Ascending aorta (tissue), 2 donors: Measurements from ENCODE around the gene TXNRD1. TPM values are rescaled to one million over a fixed set of nuclear protein-coding genes. Genes with fewer than 3 reads are reported as not detected.

Experiments
- DNase-seq, 2 donors: peaks; one replicate each; pipeline ENCODE4 v3.0.0-alpha.2; 2019; ENCODE audit warnings: low spot score in 2 of 2
- H3K27ac ChIP-seq, 2 donors: fragments of 200-600 bp; sonication (generic); one replicate each; pipeline ENCODE4 v1.5.1; 2016 to 2017; ENCODE audit warnings: mild to moderate bottlenecking in 1 of 2
- H3K27me3 ChIP-seq: fragments of 200-600 bp; sonication (generic); one replicate; pipeline ENCODE4 v1.5.1; 2017
- H3K36me3 ChIP-seq, 2 donors: fragments of 200-600 bp; sonication (generic); one replicate each; pipeline ENCODE4 v1.5.1; 2016
- H3K4me1 ChIP-seq, 2 donors: fragments of 200-600 bp; sonication (generic); one replicate each; pipeline ENCODE4 v1.5.1; 2016 to 2017; ENCODE audit warnings: mild to moderate bottlenecking in 1 of 2
- H3K4me3 ChIP-seq, 2 donors: fragments of 200-600 bp; sonication (generic); one replicate each; pipeline ENCODE4 v1.5.1; 2016 to 2017; ENCODE audit warnings: mild to moderate bottlenecking in 1 of 2
- H3K9me3 ChIP-seq, 2 donors: fragments of 200-600 bp; sonication (generic); one replicate each; pipeline ENCODE4 v1.5.1; 2016
- intact Hi-C: fragments of 100-400 bp; cut with DNase I; formaldehyde crosslinking; loops from one replicate; pipeline ENCODE4 v1.15.1; 2023
- total RNA-seq: library from RNA; depleted of rRNA; stranded (reverse); fragments of >200 nt; gene quantifications from one replicate; pipeline ENCODE4 v1.1.0, GENCODE V29; 2016
- TF ChIP-seq, protein P1 (sequence below), 3 experiments: fragments of 200-600 bp in 2 of 3; fragments of 450-650 bp in 1 of 3; sonication (generic) in 2 of 3; IDR thresholded peaks; one replicate each; pipeline ENCODE4 v1.5.1; 2016 to 2019; ENCODE audit warnings: antibody characterized with exemption in 3 of 3, mild to moderate bottlenecking in 1 of 3, moderate library complexity in 1 of 3

TXNRD1 gene
- total RNA-seq, 1 donor from 2014 or later, result 67.4 TPM

DNA sequence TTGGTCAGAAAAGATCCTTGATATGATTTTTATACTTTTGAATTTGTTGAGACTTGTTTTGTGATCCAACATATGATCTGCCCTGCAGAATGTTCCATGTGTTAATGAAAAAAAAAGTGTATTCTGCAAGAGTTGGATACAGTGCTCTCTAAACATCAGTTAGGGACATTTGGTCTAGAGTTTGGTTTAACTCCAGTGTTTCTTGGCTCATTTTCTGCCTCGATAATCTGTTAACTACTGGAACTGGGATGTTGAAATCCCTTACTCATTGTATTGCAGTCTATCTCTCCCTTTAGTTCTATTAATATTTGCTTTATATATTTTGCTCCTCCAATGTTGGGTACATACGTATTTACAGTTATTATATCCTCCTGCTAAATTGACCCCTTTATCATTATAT lies 18.3 kb upstream of the TXNRD1 start:
- TF ChIP-seq, protein P1, sequence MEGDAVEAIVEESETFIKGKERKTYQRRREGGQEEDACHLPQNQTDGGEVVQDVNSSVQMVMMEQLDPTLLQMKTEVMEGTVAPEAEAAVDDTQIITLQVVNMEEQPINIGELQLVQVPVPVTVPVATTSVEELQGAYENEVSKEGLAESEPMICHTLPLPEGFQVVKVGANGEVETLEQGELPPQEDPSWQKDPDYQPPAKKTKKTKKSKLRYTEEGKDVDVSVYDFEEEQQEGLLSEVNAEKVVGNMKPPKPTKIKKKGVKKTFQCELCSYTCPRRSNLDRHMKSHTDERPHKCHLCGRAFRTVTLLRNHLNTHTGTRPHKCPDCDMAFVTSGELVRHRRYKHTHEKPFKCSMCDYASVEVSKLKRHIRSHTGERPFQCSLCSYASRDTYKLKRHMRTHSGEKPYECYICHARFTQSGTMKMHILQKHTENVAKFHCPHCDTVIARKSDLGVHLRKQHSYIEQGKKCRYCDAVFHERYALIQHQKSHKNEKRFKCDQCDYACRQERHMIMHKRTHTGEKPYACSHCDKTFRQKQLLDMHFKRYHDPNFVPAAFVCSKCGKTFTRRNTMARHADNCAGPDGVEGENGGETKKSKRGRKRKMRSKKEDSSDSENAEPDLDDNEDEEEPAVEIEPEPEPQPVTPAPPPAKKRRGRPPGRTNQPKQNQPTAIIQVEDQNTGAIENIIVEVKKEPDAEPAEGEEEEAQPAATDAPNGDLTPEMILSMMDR (IDR thresholded peaks at IDR 0.05), result no peak
- peak in 1 of 2 donors; percentile 41 for DNase-seq
- H3K4me3 ChIP-seq, result no peak overlapping the region
- H3K36me3 ChIP-seq, result no peaks in the 10 kb centered on the region
- H3K27ac ChIP-seq, result peak overlapping the region; percentile 17 to 28
- peaks cover 0 to 14% of the 10 kb centered on the region in 2 donors for H3K4me1 ChIP-seq
- no peaks in the 10 kb centered on the region for H3K27me3 ChIP-seq
- no peaks in the 10 kb centered on the region for H3K9me3 ChIP-seq
- intact Hi-C loops, result no loop called here

DNA sequence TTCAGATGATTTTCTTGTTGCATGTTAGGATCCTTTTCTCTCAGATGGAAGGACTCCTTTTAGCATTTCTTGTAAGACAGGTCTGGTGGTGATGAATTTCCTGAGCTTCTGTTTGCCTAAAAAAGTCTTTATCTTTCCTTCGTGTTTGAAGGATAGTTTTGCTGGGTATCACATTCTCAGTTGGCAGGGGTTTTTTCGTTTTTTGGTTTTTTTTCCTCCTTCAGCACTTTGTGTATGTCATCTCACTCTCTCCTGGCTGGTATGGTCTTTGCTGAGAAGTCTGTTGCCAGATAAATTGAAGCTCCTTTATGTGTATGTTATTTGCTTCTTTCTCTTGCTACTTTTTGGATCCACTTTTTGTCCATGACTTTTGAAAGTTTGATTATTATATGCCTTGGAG lies 15.6 kb upstream of the TXNRD1 start:
- intact Hi-C loops, result loop anchor here (2.0 to 10.0 kb wide), 4 partner anchors 159 to 857 kb away; partner anchors contain the start of gene CHST11
- peaks cover 0 to 14% of the 10 kb centered on the region in 2 donors for H3K4me1 ChIP-seq
- no peaks in the 10 kb centered on the region for H3K9me3 ChIP-seq
- H3K27me3 ChIP-seq, result no peaks in the 10 kb centered on the region
- TF ChIP-seq, protein P1 (IDR thresholded peaks at IDR 0.05), result no peak
- H3K27ac ChIP-seq, result no peak overlapping the region
- H3K36me3 ChIP-seq, result no peaks in the 10 kb centered on the region
- no peak overlapping the region for H3K4me3 ChIP-seq
- no peak for DNase-seq

DNA sequence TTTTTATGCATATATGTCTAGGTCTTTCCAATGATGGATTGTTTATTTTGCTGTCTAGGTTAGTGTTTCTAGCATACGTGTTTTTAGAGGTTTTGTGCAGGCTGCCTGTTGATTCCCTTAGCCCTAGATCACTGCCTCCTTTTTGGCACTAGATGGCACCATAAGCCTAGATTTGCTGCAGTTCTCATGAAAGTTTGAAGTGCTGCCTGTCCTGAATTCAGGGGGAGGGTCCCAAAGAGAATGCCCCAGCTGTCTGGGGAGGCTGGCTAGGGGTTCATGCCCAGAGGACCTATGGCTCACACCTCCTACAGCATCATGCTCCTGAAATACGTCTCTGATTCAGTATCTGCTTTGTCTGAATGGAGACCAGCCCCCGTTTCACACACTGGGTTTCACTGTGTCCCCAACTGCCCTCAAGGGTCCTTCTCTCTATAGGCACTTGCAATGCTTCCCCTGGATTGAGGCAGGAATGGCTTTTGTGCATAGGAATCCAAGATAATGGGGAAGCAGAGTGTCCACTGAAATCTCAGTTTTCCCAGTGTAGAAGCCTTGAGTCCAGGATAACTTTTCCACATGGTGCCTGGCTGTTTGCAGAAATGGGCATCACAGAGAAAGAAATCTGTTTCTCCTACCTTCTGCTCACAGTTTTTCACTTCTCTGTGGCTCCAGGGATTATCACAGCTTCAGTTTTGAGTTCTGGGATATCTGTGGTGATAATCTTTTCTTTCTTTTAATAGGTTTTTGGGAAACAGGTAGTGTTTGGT lies 14.2 kb upstream of the TXNRD1 start:
- DNase-seq, result peak in 1 of 2 donors; percentile 69
- TF ChIP-seq, protein P1 (IDR thresholded peaks at IDR 0.05), result peak; percentile 80 to 84 (median 83)
- Histone ChIP-seq H3K4me3 (no peak overlapping the region), H3K36me3 (no peaks in the 10 kb centered on the region), H3K27ac (no peak overlapping the region), H3K9me3 (no peaks in the 10 kb centered on the region), H3K4me1 (peaks cover 0 to 14% of the 10 kb centered on the region in 2 donors), H3K27me3 (no peaks in the 10 kb centered on the region)
- intact Hi-C loops, result loop anchor here (2.0 to 10.0 kb wide), 4 partner anchors 157 to 856 kb away; partner anchors contain the start of gene CHST11

DNA sequence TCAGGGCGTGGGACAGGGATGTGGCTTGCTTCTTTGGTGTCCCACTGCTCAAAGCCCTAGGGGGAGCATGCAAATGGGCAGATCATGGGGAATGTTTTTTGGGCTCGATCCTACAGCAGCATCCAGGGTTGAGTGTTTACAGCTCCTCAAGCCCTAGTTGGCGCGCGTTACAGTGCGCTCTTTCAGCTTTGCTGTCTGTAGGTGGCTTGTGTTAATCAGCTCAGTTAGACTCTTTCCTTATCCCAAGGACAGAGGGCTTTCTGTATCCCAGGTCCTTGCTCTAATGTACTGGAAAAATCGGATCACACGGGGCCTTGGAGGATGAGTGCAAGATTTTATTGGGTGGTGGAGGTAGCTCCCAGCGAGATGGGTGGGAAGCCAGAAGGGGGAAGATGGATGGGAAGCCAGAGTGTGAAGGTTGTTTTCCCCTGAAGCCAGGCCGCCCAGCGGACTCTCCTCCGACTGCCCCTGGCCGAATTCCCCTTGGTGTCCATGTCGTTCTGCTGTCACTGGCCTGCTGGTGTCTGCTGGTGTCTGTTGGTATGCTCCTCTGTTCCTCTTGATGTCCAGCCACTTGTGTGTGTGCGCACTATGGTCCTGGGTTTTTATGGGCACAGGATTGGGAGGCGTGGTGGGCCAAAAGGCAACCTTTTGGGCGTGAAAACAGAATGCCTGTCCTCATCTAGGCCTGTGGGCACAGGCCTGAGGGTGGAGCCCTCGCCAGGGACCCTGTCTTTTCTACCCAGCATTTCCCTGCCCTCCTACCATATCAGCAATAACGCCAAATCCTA lies 10.7 kb upstream of the TXNRD1 start:
- Histone ChIP-seq H3K4me1 (peaks cover 0 to 4% of the 10 kb centered on the region in 2 donors), H3K36me3 (no peaks in the 10 kb centered on the region), H3K27ac (no peak overlapping the region), H3K4me3 (no peak overlapping the region), H3K9me3 (no peaks in the 10 kb centered on the region), H3K27me3 (no peaks in the 10 kb centered on the region)
- no peak for DNase-seq
- intact Hi-C loops, result loop anchor here (5.0 to 10.0 kb wide), 3 partner anchors 250 to 852 kb away; partner anchors contain the start of gene CHST11
- TF ChIP-seq, protein P1 (IDR thresholded peaks at IDR 0.05), result no peak

DNA sequence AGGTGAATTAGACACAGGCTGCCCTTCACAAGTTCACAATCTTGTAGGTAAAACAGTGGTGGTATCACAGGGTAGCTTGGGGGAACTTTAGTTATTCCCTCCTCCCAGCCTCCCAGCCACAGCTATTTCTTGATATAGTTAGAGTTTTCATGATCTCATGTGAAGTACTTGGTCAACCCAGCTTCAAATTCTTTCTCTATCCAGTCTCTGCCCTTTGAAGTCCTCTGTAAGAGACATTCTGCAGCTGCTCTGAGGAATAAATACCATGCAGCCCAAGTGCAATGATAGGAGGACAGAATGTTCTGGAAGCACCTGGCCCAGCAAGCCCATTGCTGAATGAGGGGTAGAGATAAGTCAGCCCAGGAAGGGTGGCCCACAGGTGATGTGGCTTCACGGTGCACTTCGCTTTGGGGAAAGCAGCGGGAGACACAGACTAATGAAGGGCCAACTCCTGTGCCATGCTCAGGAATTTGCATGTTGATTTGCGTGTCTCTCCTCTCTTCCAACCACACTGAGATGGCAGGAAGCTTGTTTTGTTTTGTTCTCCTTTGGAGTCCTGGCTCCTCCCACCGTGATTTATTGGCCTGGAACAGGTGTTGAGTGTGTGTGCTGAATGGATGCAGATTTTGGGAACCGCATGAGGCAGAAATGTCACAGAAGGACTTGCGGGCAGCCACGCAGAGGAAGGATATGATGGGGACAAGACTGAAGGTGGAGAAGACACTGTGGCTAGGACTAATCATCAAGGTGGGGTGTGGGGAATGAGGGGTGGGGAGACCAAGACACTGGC lies 8.0 kb upstream of the TXNRD1 start:
- no peaks in the 10 kb centered on the region for H3K27me3 ChIP-seq
- TF ChIP-seq, protein P1 (IDR thresholded peaks at IDR 0.05), result no peak
- no peak overlapping the region for H3K4me3 ChIP-seq
- intact Hi-C loops, result loop anchor here (10.0 kb wide), 1 partner anchor 247 kb away; the partner anchor contains the start of gene CHST11
- H3K4me1 ChIP-seq, result no peaks in the 10 kb centered on the region
- no peak for DNase-seq
- no peaks in the 10 kb centered on the region for H3K36me3 ChIP-seq
- H3K27ac ChIP-seq, result no peak overlapping the region
- no peaks in the 10 kb centered on the region for H3K9me3 ChIP-seq
